ENCODE measurements around the gene BANP. TPM values are rescaled to one million over a fixed set of nuclear protein-coding genes. Genes with fewer than 3 reads are reported as not detected.
A peak's percentile ranks its signal among the peaks of the same experiment; 100 is the strongest.
"Not testable (repeated sequence)": the region's sequence is repeated elsewhere in the genome, so short reads cannot be mapped to it uniquely, and the experiment has no call there.

Gene BANP
- total RNA-seq, 1 experiment from 2014 or later, result 34.5 TPM

DNA sequence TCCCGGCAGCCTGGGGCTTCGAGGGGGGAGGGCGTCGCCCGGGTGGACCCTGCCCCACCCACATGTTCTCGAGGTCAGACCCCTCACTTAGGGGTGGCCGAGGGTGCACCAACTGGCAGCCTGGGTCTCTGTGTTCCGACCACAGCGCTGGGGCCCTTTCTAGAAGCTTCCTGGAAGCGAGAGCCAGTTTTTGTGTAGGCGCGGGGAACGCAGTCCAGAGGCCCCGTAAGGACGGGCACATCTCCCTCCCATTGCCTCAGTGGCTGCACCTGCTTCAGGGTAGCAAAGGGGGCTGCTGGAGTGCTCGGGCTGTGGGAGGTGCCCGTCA lies 148.3 kb downstream of the BANP start (continued):
- TF ChIP-seq, protein P1, sequence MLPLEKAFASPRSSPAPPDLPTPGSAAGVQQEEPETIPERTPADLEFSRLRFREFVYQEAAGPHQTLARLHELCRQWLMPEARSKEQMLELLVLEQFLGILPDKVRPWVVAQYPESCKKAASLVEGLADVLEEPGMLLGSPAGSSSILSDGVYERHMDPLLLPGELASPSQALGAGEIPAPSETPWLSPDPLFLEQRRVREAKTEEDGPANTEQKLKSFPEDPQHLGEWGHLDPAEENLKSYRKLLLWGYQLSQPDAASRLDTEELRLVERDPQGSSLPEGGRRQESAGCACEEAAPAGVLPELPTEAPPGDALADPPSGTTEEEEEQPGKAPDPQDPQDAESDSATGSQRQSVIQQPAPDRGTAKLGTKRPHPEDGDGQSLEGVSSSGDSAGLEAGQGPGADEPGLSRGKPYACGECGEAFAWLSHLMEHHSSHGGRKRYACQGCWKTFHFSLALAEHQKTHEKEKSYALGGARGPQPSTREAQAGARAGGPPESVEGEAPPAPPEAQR (CRISPR knock-in tag; IDR thresholded peaks at IDR 0.05), result no peak
- TF ChIP-seq, protein P2, sequence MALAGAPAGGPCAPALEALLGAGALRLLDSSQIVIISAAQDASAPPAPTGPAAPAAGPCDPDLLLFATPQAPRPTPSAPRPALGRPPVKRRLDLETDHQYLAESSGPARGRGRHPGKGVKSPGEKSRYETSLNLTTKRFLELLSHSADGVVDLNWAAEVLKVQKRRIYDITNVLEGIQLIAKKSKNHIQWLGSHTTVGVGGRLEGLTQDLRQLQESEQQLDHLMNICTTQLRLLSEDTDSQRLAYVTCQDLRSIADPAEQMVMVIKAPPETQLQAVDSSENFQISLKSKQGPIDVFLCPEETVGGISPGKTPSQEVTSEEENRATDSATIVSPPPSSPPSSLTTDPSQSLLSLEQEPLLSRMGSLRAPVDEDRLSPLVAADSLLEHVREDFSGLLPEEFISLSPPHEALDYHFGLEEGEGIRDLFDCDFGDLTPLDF (CRISPR knock-in tag; IDR thresholded peaks at IDR 0.05), result no peak
- TF ChIP-seq ZNF671 (CRISPR knock-in tag; IDR thresholded peaks at IDR 0.05), result no peak
- no peak for TF ChIP-seq KAT7 (CRISPR knock-in tag; IDR thresholded peaks at IDR 0.05; ENCODE audit: borderline replicate concordance)
- TF ChIP-seq NFYB (CRISPR knock-in tag; conservative IDR thresholded peaks at IDR 0.05; ENCODE audit: low read depth), result no peak
- TF ChIP-seq SP1 (CRISPR knock-in tag; conservative IDR thresholded peaks at IDR 0.05), result no peak

DNA sequence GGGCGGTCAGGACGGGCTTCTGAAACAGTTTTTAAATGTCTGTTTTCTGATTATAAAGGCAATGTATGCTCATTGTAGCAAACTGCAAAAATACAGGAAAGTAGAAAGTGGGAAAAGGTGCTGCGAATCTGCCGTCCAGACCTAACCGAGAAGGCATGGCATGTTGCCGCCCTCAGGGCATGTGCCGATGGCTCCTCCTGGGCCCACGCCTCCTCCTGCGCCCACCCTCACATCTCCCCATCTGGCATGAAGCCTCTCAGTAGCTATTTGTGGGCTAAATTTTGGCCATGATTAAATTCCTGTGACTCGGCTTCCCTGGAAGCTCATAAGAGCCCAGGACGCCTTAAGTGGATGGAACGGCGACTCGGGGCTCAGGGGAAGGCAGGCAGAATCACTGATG lies 148.7 kb downstream of the BANP start:
- H3K27ac Mint-ChIP-seq; H3K4me1 Mint-ChIP-seq; ATAC-seq; H3K27me3 Mint-ChIP-seq (ENCODE audit: low read depth); H3K4me3 Mint-ChIP-seq; CTCF ChIA-PET; POLR2A ChIA-PET; DNase-seq (ENCODE audit: low spot score): not testable (repeated sequence)
- Mint-ChIP-seq H3K36me3 (peaks cover 15% of the 10 kb centered on the region), H3K9me3 (peaks cover 22% of the 10 kb centered on the region)

DNA sequence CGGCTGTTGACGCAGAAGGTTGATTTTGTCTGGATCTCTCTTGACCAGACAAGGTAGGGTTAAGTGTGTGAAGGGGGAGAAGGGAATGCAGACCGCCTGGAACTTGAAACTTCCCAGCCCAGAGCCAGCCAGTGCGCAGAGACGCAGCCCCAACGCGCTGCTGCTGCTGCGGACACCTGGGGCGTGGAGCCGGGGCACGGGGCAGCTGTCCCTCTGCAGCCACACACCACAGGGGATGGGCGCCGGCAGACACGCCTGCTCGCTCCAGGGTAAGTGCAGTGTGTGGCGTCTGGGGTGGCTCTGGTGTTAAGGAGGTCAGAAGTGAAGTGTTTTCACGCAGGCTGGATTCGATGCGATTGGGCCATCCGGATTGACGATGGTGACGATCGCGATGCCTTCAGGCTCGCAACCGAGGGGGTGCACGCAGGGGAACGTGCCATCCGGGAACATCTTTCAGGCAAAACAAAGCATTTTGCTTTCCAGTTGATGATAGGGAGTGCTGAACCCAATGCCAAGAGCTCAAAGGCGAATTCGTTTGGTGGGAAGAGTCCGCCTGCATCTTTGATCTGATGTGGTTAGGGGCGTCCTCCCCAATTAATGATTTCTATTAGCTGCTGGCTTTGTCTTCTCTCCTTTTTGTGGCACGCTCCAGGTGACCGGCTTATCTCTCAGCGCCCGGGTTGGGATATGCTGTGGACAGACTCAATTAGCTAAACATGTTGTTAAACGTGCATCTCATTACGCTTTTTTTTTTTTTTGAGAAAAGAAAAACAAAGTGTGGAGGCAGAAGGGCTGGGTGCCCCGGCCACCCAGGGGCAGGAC lies 149.8 kb downstream of the BANP start:
- H3K27me3 Mint-ChIP-seq (ENCODE audit: low read depth); H3K27ac Mint-ChIP-seq; ATAC-seq; DNase-seq (ENCODE audit: low spot score); POLR2A ChIA-PET; H3K36me3 Mint-ChIP-seq; H3K4me1 Mint-ChIP-seq: not testable (repeated sequence)
- CTCF ChIA-PET, result interaction anchor here (0.6 to 0.7 kb wide), 2 partner anchors 322 to 388 kb away, joined by 3 read pairs; no protein-coding TSS in a partner anchor
- Mint-ChIP-seq H3K9me3 (peaks cover 15% of the 10 kb centered on the region), H3K4me3 (peak overlapping the region; percentile 34; the same call in 1 of the 2 replicates)

DNA sequence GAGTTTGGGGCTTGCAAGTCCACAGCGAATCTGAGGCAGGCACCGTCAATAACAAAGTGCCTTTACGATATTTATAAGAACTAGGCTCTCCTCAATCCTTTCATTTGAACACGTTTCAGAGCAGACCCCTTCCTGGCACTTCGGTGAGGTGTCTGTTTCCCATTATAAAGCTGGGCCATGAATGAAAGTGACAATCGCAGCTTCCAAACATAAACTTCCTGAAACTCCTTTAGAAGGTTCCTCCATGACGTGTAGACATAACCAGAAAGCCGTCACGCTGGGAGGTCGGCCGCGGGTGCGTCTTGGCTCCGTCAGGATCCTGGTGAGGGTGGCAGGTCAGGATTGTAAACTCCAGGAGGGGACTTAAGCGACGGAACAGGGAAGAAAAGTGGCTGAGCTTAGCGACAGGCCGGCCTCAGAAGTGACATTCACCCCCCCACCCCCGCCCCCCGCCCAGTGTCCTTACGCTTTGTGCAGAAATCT lies 150.4 kb downstream of the BANP start:
- H3K9me3 Mint-ChIP-seq, result peaks cover 12% of the 10 kb centered on the region
- H3K27me3 Mint-ChIP-seq (ENCODE audit: low read depth), result not testable (repeated sequence)

DNA sequence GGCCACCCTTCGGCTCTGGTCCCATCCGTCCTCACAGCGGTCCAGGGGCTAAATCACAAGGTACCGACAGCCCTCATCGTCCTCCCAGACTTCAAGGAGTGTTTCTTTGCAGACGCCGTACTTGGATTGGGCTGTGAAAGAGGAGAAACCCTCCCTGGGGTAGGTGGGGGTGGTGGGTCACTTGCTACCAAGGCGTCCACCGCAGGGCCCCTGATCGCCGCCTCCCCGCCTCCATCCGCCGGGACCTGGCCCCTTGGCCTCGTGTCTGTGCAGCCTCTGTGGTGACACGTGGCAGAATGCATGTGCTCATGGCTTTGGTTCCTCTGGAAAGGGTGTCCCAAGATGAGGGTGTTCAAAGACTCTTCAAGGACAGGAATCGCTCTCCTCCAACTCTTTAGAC lies 151.4 kb downstream of the BANP start:
- CTCF ChIA-PET, result no interaction called here
- DNase-seq (ENCODE audit: low spot score) (no peak), ATAC-seq (no peak)
- Mint-ChIP-seq H3K9me3 (peaks cover 8% of the 10 kb centered on the region; the same call in 1 of the 2 replicates), H3K4me1 (no peaks in the 10 kb centered on the region), H3K36me3 (peaks cover 8% of the 10 kb centered on the region; the same call in 1 of the 2 replicates), H3K27ac (no peak overlapping the region), H3K4me3 (no peak overlapping the region), H3K27me3 (ENCODE audit: low read depth) (peaks cover 5% of the 10 kb centered on the region)
- POLR2A ChIA-PET, result no interaction called here
- TF ChIP-seq ZNF263 (CRISPR knock-in tag; IDR thresholded peaks at IDR 0.05; ENCODE audit: low read depth) (no peak), JUN (CRISPR knock-in tag; IDR thresholded peaks at IDR 0.05) (no peak), PRRX2 (CRISPR knock-in tag; IDR thresholded peaks at IDR 0.05) (no peak), ZNF396 (CRISPR knock-in tag; IDR thresholded peaks at IDR 0.05; ENCODE audit: borderline replicate concordance) (no peak)
- TF ChIP-seq, protein P3, sequence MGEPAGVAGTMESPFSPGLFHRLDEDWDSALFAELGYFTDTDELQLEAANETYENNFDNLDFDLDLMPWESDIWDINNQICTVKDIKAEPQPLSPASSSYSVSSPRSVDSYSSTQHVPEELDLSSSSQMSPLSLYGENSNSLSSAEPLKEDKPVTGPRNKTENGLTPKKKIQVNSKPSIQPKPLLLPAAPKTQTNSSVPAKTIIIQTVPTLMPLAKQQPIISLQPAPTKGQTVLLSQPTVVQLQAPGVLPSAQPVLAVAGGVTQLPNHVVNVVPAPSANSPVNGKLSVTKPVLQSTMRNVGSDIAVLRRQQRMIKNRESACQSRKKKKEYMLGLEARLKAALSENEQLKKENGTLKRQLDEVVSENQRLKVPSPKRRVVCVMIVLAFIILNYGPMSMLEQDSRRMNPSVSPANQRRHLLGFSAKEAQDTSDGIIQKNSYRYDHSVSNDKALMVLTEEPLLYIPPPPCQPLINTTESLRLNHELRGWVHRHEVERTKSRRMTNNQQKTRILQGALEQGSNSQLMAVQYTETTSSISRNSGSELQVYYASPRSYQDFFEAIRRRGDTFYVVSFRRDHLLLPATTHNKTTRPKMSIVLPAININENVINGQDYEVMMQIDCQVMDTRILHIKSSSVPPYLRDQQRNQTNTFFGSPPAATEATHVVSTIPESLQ (CRISPR knock-in tag; IDR thresholded peaks at IDR 0.05), result no peak

More for the DNA sequence above, 150.4 kb downstream of the BANP start:
- ATAC-seq; POLR2A ChIA-PET; H3K27ac Mint-ChIP-seq; H3K36me3 Mint-ChIP-seq; H3K4me1 Mint-ChIP-seq; H3K4me3 Mint-ChIP-seq; DNase-seq (ENCODE audit: low spot score): not testable (repeated sequence)
- CTCF ChIA-PET, result interaction anchor here (0.6 kb wide), 1 partner anchor 323 kb away, joined by 3 read pairs; no protein-coding TSS in a partner anchor

Measured in WTC11 (cell line).